Activated CD4-positive, alpha-beta T cell treated with anti-CD3 and anti-CD28 coated beads, Interleukin-2, amount 10 ng/mL, durations not matched to agents 7 days and 5 days (primary cell): Measurements from ENCODE around the gene RPL14. TPM values are rescaled to one million over a fixed set of nuclear protein-coding genes. Genes with fewer than 3 reads are reported as not detected.

Source experiments
- CTCF ChIA-PET: fragments of 350-600 bp; sonication (Branson Sonifier 250); formaldehyde crosslinking; loops from one replicate; lab custom pipeline; 2021; ENCODE audit warnings: antibody characterized with exemption; lab: Charles Lee
- POLR2A ChIA-PET: fragments of 350-600 bp; sonication (Branson Sonifier 250); formaldehyde crosslinking; loops from one replicate; lab custom pipeline; 2021; ENCODE audit warnings: antibody characterized with exemption; lab: Charles Lee
- DNase-seq: peaks from one replicate; pipeline ENCODE4 v3.0.0-alpha.2; 2020
- H3K27ac Mint-ChIP-seq: one replicate; pipeline ENCODE4 v1.8.0; 2021; ENCODE audit warnings: mild to moderate bottlenecking, moderate library complexity, mixed read lengths
- H3K27me3 Mint-ChIP-seq: one replicate; pipeline ENCODE4 v1.8.0; 2021; ENCODE audit warnings: mixed read lengths
- H3K36me3 Mint-ChIP-seq: one replicate; pipeline ENCODE4 v1.8.0; 2021; ENCODE audit warnings: low read depth, mixed read lengths
- H3K4me1 Mint-ChIP-seq: one replicate; pipeline ENCODE4 v1.8.0; 2021; ENCODE audit warnings: mixed read lengths
- H3K4me3 Mint-ChIP-seq: one replicate; pipeline ENCODE4 v1.8.0; 2021; ENCODE audit warnings: mild to moderate bottlenecking, moderate library complexity, mixed read lengths
- H3K9me3 Mint-ChIP-seq: one replicate; pipeline ENCODE4 v1.8.0; 2021; ENCODE audit warnings: mixed read lengths
- total RNA-seq, 2 experiments: library from RNA; stranded (reverse); gene quantifications; one replicate each; pipeline ENCODE4 v1.2.3, GENCODE V29; 2021

The RPL14 gene
- total RNA-seq, 2 experiments from 2014 or later: 2,359 to 2,726 TPM

DNA sequence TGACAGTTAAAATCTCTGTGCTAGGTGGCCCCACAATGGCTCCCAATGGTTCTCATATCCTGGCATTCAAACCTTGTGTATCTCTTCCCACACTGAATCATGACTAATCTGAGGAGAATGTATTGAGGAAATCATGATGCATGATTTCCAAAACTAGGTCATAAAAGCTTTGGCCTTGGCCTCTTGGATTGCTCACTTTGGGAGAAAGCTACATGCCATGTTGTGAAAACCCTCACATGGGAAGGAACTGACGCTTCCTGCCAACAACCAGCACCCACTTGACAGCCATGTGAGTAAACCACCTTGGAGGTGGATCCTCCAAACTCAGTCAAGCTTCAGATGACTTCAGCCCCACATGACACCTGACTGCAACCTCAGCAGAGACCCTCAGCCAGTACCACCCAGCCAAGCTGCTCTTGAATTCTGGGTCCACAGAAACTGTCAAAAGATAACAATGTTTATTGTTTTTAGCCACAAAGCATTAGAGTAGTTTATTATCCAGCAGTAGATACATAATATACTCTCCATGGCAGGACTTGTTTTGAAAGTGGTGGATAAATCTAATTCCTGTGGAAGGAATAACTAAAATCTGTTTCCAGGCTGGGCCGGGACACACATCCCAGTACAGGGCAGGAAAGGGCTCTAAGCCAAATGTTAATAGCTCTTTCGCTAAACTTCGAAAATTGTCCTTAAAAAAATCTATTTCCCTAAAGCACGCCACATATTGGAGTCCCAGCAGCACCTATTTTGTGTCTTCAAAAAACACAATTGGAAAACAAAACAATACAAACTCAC lies 47.7 kb downstream of the RPL14 start:
- Mint-ChIP-seq H3K4me1 (peaks cover 38% of the 10 kb centered on the region), H3K27ac (no peak overlapping the region), H3K27me3 (peaks cover 3% of the 10 kb centered on the region), H3K9me3 (no peaks in the 10 kb centered on the region), H3K36me3 (peaks cover 18% of the 10 kb centered on the region), H3K4me3 (peak overlapping the region; percentile 93)
- ChIA-PET CTCF (interaction anchor here (1.1 to 2.1 kb wide), 4 partner anchors 10 to 182 kb away, joined by 3 to 10 read pairs (median 6); no protein-coding TSS in a partner anchor), POLR2A (no interaction called here)
- DNase-seq: no peak

DNA sequence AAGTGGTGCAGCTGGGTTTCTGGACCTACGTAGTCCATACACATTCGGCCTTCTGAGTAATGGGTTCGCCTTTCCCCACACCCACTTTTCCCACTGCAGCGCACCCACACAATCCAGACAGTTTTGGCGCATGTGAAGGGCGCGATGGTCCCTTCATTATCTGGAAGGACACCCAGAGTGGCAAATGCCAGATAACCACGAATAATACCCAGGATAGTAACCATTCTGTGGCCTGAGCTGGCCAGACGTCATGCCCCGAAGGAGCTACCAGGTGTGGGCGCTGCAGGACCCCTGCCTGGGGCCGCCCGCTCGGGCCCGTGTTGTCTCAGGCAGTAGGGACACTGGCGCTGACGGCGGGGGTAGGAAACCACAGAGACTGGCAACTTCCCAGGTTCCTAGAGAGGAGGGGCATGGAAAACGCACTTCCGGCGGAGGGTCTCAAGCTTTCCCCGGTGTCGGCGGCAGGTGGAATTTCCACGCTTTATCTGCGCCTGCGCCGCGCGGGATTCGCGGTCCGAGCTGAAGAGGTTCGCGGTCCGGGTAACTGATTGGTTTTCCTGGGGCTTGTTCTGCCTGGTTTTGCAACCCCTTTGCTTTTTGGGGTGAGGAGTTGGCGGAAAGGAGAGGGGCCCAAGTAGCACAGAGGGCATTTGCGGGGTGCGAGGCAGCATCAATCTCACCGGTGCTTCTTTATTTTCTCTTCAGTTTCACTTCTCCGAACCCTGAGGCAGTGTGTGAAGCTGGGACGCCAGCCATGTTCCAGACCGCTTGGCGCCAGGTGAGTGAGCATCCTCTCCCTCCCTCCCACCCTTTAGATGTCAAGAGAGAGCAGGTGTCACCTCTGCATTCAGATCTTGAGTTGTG lies 48.7 kb downstream of the RPL14 start, which contains the start of gene ZNF620:
Gene ZNF620 (plus strand): TSS at position 441 of the 864 bp plus-strand sequence. CDS start 314 bp downstream, at position 755.
- Mint-ChIP-seq H3K36me3 (peaks cover 25% of the 10 kb centered on the region), H3K27me3 (peaks cover 3% of the 10 kb centered on the region), H3K4me1 (peaks cover 39% of the 10 kb centered on the region), H3K27ac (peak within 1 kb of the TSS; percentile 96), H3K4me3 (peak within 1 kb of the TSS; percentile 93), H3K9me3 (peaks cover 3% of the 10 kb centered on the region)
- CTCF ChIA-PET: interaction anchor here (0.6 to 2.1 kb wide), 7 partner anchors 8 to 915 kb away, joined by 3 to 10 read pairs (median 3); no protein-coding TSS in a partner anchor
- POLR2A ChIA-PET: no interaction called here
- DNase-seq: peak; percentile 45

- peaks cover 48% of the 10 kb centered on the region for H3K36me3 Mint-ChIP-seq
- ChIA-PET CTCF (no interaction called here), POLR2A (no interaction called here)
- H3K27me3 Mint-ChIP-seq: no peaks in the 10 kb centered on the region
- no peak overlapping the region for H3K27ac Mint-ChIP-seq
- peaks cover 23% of the 10 kb centered on the region for H3K4me1 Mint-ChIP-seq
- H3K4me3 Mint-ChIP-seq: no peak overlapping the region
- peaks cover 3% of the 10 kb centered on the region for H3K9me3 Mint-ChIP-seq
- no peak for DNase-seq
These were observed 54.0 kb downstream of the RPL14 start for GRCh38 chr3:40511031-40511718.

DNA sequence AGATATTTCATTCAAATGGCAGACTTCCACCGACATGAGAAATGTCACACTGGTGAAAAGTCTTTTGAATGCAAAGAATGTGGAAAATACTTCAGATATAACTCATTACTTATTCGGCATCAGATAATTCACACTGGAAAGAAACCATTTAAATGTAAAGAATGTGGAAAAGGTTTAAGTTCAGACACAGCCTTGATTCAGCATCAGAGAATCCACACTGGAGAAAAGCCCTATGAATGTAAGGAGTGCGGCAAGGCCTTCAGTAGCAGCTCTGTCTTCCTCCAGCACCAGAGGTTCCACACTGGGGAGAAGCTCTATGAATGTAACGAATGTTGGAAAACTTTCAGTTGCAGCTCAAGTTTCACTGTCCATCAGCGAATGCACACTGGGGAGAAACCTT lies 59.1 kb downstream of the RPL14 start:
- no peak for DNase-seq
- CTCF ChIA-PET: no interaction called here
- Mint-ChIP-seq H3K36me3 (peaks cover 26% of the 10 kb centered on the region), H3K9me3 (no peaks in the 10 kb centered on the region), H3K4me3 (no peak overlapping the region), H3K4me1 (no peaks in the 10 kb centered on the region), H3K27ac (no peak overlapping the region), H3K27me3 (no peaks in the 10 kb centered on the region)
- POLR2A ChIA-PET: no interaction called here

DNA sequence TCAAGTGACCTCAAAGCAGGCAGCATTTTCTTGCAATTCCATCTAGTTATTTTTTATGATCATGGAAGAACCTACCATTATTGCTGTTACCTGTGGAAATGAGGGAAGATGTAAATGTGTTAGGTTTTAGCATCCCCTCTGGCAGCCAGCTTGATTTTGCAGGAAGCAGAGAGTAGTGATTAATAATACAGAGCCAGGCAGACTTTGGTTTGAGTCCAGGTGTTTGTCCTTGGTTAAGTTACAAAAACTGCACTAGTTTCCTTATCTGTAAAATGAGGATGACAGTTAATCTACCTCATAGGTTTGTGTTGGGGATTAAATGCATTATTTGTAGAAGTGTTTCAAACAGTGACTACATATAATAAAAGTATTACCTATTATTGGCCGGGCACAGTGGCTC lies 60.9 kb downstream of the RPL14 start:
- DNase-seq: no peak
- Mint-ChIP-seq H3K4me3 (no peak overlapping the region), H3K36me3 (peaks cover 21% of the 10 kb centered on the region), H3K9me3 (no peaks in the 10 kb centered on the region), H3K4me1 (no peaks in the 10 kb centered on the region), H3K27me3 (no peaks in the 10 kb centered on the region), H3K27ac (no peak overlapping the region)
- ChIA-PET POLR2A (no interaction called here), CTCF (no interaction called here)

Other genes with a start within 250 kb of the RPL14 start
- 10 to 100 TPM; 35.0 to 37.5 TPM for gene EIF1B, start 147.6 kb upstream of the RPL14 start, total RNA-seq
- gene ENTPD3, start 70.2 kb upstream of the RPL14 start, total RNA-seq: not detected
- gene ZNF619, start 19.8 kb downstream of the RPL14 start, total RNA-seq: 1 to 10 TPM; 9.5 to 9.8 TPM
- 1 to 10 TPM; 5.5 to 5.6 TPM for gene ZNF620, start 48.7 kb downstream of the RPL14 start, total RNA-seq
- 10 to 100 TPM; 21.7 to 25.6 TPM for gene ZNF621, start 67.6 kb downstream of the RPL14 start, total RNA-seq